ENCODE results near the gene PCGF5.
"Not testable (repeated sequence)": the region's sequence is repeated elsewhere in the genome, so short reads cannot be mapped to it uniquely, and the experiment has no call there.

The PCGF5 gene

GRCh38 chr10:91210014-91210413, 10.4 kb upstream of the PCGF5 start:
- no peak for DNase-seq (ENCODE audit: low read depth, low spot score)

GRCh38 chr10:91210435-91210834, 10.0 kb upstream of the PCGF5 start:
- DNase-seq (ENCODE audit: low read depth, low spot score), result no peak

- no peak for DNase-seq (ENCODE audit: low read depth, low spot score)
These were observed 8.8 kb upstream of the PCGF5 start for GRCh38 chr10:91211675-91212074.

- DNase-seq (ENCODE audit: low read depth, low spot score), result no peak
These were observed 5.6 kb upstream of the PCGF5 start for GRCh38 chr10:91214911-91215310.

- DNase-seq (ENCODE audit: low read depth, low spot score), result no peak
These were observed 5.1 kb upstream of the PCGF5 start for GRCh38 chr10:91215384-91215783.

- no peak for DNase-seq (ENCODE audit: low read depth, low spot score)
These were observed 881 bp upstream of the PCGF5 start for GRCh38 chr10:91219371-91220193.

GRCh38 chr10:91220954-91221675, 652 bp downstream of the PCGF5 start:
- DNase-seq (ENCODE audit: low read depth, low spot score), result no peak

GRCh38 chr10:91226093-91226492, 5.6 kb downstream of the PCGF5 start:
- no peak for DNase-seq (ENCODE audit: low read depth, low spot score)

- no peak for DNase-seq (ENCODE audit: low read depth, low spot score)
These were observed 7.1 kb downstream of the PCGF5 start for GRCh38 chr10:91227576-91227975.

- no peak for DNase-seq (ENCODE audit: low read depth, low spot score)
These were observed 9.2 kb downstream of the PCGF5 start for GRCh38 chr10:91229683-91230082.

- no peak for DNase-seq (ENCODE audit: low read depth, low spot score)
These were observed 17.7 kb downstream of the PCGF5 start for GRCh38 chr10:91238191-91238590.

- no peak for DNase-seq (ENCODE audit: low read depth, low spot score)
These were observed 19.3 kb downstream of the PCGF5 start for GRCh38 chr10:91239789-91240188.

- DNase-seq (ENCODE audit: low read depth, low spot score), result no peak
These were observed 22.5 kb downstream of the PCGF5 start for GRCh38 chr10:91242940-91243339.

GRCh38 chr10:91247360-91248111, 27.1 kb downstream of the PCGF5 start:
- DNase-seq (ENCODE audit: low read depth, low spot score), result no peak

- DNase-seq (ENCODE audit: low read depth, low spot score), result no peak
These were observed 29.2 kb downstream of the PCGF5 start for GRCh38 chr10:91249700-91250099.

GRCh38 chr10:91250341-91250740, 29.9 kb downstream of the PCGF5 start:
- no peak for DNase-seq (ENCODE audit: low read depth, low spot score)

GRCh38 chr10:91251430-91252056, 31.1 kb downstream of the PCGF5 start:
- DNase-seq (ENCODE audit: low read depth, low spot score), result no peak

GRCh38 chr10:91253300-91253699, 32.8 kb downstream of the PCGF5 start:
- DNase-seq (ENCODE audit: low read depth, low spot score), result no peak

GRCh38 chr10:91257310-91257709, 36.8 kb downstream of the PCGF5 start:
- no peak for DNase-seq (ENCODE audit: low read depth, low spot score)

- DNase-seq (ENCODE audit: low read depth, low spot score), result not testable (repeated sequence)
These were observed 40.0 kb downstream of the PCGF5 start for GRCh38 chr10:91260417-91260816.

- no peak for DNase-seq (ENCODE audit: low read depth, low spot score)
These were observed 51.4 kb downstream of the PCGF5 start for GRCh38 chr10:91271886-91272285.
